ENCODE measurements around the gene HOXC11.

GRCh38 chr12:53987787-53988230 is 14.9 kb downstream of the HOXC11 start:
- TF ChIP-seq CTCF (IDR thresholded peaks at IDR 0.05) (no peak), EP300 (IDR thresholded peaks at IDR 0.05) (no peak), POLR2A (IDR thresholded peaks at IDR 0.05) (no peak)

Measured in tibial nerve (tissue), 4 donors.